NB4 (cell line): Measurements from ENCODE around the gene FGFR4.

ENCODE experiments used
- CTCF ChIP-seq: IDR thresholded peaks from one replicate; pipeline ENCODE4 v1.5.1; 2012; ENCODE audit warnings: low read depth, low read length
- POLR2A ChIP-seq: IDR thresholded peaks from 2 replicates; pipeline ENCODE4 v1.6.1; 2011; ENCODE audit warnings: mild to moderate bottlenecking; ENCODE audit not compliant: insufficient read length; ENCODE audit errors: extremely low read depth

- TF ChIP-seq CTCF (no peak), POLR2A (no peak)
Measured at GRCh38 chr5:177128551-177128981, 41.9 kb downstream of the FGFR4 start.
